GM19324 (cell line): ENCODE measurements around the gene CIAO1.
"Not testable (repeated sequence)": the region's sequence is repeated elsewhere in the genome, so short reads cannot be mapped to it uniquely, and the experiment has no call there.

Experiments
- ATAC-seq: cut with Tn5 transposase; IDR thresholded peaks from one replicate; pipeline ENCODE4 v1.9.1; 2021; ENCODE audit warnings: mild to moderate bottlenecking, moderate library complexity; ENCODE audit not compliant: unreplicated experiment, low FRiP score

The CIAO1 gene

DNA sequence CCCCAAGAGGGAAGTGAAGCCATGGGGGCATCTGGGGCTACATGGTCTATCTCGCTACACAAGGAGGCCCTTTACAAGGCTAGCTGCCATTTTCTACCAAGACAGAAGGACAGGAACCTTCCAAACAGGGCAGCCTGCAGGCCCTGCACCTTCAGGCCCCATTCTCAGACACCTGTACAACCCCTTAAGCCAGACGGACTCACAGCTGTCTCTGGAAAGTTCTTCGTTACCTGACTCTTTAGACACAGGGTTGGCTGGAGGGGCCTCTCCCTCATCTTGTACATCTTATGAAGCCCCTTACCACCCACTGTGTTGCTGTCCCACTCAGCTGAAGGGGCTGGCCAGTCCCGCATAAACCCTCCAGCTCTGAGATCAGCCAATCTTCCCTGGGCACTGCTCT lies 17.4 kb upstream of the CIAO1 start:
- ATAC-seq: no peak

- no peak for ATAC-seq
Measured at GRCh38 chr2:96249654-96250053, 16.4 kb upstream of the CIAO1 start.

DNA sequence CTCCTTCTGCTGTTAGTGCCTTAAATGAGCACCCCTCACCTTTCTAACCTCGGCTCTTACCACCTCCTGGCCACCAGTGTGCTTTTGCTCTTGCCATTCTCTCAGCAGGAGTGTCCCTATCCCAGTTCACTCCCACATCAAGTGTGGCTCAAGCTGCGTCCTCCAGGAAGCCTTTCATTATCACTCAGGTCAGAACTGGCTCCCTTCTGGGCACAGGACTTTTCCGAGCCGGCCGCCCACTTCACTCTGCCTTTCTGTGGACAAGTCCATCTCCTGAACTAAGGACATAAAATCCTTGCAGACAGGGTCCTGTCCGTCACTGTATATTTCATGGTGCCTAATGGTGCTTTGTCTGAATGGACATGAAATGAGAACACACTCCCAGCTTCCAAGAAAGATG lies 15.8 kb upstream of the CIAO1 start:
- no peak for ATAC-seq

GRCh38 chr2:96251721-96252292 lies 14.2 kb upstream of the CIAO1 start:
- no peak for ATAC-seq

DNA sequence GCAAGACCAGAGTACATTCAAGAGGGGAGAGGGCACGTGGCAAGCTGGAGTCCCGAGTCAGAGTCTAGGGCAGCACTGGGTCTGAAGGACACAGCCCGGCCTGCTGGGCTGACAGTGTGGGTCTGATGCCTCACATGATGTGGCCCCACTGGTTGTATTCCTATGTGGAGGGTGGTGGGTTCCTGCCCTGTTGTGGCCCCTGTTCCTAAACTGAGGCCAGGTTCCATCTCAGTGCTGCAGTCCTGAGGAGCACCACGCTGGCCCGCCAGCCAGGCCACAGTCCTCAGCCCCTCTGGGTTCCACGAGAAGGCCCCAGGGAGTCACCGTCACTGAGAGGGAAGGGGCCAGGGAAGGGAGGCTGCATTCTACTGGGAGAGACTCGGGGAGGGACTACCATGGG lies 13.5 kb upstream of the CIAO1 start:
- ATAC-seq: no peak

DNA sequence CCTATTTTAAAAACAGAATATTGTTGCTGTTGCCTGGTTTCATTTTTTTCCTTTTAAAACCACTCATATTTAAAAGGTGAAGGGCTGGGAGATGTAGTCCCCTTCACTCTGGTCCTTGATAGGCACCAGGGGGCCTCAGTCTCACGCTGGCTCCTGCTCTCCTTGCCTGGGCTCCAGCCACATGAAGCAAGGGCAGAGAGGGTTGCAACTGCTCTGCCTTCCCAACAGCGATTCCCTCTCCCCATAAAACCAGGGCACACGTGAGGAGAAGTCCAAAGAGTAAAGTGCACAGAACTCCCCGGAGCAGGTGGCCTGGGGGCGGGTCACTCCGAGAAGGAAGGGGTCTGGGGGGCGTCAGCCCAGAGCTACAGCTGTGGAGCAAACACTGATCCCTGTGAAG lies 13.0 kb upstream of the CIAO1 start:
- ATAC-seq: no peak

DNA sequence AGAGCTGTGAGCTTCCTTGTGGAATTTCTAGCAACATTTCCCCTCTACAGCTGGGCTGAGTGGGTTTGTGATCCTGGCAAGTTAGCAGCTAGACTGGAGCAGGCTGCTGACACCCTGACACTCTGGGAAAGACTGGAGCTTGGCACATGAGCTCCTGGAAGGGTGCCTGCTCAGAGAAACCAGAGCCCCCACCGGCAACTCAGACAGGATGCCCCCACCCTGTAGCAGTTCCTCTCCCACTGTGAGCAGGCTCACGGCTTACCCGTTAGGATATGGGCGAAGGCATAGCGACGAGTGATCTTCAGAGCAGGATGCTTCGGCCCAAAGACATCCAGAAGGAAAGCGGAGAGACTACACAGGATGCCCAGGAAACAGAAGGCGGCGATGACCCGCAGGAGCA lies 11.5 kb upstream of the CIAO1 start:
- no peak for ATAC-seq

DNA sequence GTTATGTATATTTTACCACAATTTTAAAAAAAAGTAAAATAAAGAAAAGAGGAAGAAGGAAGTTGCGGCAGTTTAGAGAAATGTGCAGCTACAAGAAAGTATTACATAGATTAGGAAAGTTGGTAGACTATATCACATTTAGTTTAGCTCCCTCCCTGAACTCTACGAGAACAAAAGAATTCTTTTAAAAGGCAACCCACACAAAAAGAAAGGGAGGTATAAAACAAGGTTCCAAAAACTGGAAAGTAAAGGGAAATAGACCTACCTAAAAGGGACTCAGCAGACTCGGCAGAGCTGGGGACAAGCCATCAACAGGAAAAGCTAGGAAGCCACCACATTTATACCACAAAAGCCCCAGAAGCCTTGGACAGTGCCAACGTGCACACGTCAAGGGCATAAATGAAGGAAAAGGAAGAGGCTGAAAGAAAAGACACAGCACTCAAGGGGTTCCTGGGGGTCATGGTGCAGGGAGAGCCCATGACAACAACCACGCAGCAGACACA lies 9.4 kb upstream of the CIAO1 start:
- no peak for ATAC-seq

DNA sequence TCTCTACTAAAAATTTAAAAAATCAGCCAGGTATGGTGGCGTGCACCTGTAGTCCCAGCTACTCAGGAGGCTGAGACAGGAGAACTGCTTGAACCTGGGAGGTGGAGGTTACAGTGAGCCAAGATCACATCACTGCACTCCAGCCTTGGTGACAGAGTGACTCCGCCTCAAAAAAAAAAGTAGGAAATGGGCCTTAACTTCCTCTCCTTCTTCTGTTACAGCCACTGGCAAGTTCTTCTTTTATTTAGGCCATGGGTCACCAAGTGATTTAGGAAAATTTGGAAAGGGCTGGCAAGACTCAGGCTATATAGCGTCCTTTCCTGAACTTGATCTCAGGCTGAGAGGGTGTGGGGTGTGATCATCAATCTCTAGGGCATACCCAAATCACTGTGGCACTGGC lies 8.3 kb upstream of the CIAO1 start:
- ATAC-seq: not testable (repeated sequence)

GRCh38 chr2:96258166-96259022 lies 7.6 kb upstream of the CIAO1 start:
- ATAC-seq: no peak

GRCh38 chr2:96259497-96259921 lies 6.5 kb upstream of the CIAO1 start:
- ATAC-seq: no peak

DNA sequence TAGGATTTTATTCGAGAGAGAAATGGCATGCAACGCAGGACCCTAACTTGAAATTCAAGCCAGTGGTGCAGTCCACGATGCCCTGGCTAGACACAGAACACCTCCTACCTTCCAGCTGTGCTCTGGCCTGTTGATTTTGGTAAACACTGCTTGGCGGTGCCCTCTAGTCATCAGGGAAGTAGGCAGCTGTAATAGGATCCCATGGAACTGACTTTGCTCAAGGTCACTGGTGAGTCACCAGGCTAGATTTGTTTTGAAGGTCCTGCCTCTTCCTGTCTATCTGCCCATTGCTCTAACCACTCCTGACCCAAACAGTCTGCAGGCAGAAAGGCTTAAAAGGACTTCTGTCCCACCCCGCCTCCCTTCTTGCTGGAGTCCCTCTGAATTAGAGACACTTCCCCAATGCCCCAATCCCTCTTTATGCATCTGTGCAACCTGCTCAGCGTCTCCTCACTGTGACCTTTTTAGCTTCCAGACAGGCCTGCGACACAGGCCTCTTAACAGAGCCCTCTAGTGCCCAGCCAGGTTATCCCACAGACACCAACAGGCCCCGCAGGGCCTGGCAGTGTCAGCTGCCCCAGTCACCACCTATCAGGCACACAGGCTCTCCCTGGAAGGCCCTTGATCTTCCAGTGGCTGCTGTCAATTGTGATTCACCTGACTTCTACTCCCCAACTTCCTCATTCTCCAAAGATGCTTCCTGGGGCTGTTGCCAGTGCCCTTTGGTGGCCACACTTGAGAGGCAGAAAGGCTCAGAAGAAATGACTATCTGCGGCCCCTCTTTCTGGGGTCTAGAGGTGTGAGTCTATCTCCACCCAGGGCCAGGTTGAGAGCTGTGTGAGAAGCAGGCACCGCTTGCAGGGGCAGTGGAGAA lies 5.4 kb upstream of the CIAO1 start:
- no peak for ATAC-seq

GRCh38 chr2:96261328-96262003 lies 4.6 kb upstream of the CIAO1 start:
- no peak for ATAC-seq

GRCh38 chr2:96262306-96262705 lies 3.7 kb upstream of the CIAO1 start:
- ATAC-seq: no peak

DNA sequence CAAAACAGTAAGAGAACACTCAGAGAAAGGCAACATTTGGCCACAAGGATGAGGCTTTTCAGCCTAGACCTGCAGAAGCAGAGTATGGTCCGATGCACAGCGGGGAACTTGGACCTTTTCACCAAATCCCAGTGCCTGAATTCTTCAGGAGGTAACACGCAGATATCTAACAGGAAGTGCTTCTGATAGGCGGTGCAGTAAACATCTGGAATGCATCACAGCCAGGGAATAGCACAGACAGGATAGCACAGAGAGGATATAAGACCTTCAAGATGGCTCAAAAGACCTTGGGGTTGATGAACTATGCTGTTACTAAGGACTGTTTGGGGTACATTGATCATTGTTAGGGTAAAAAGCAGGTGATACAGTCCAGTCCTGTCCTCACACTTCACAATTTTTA lies 1.9 kb upstream of the CIAO1 start:
- ATAC-seq: no peak

GRCh38 chr2:96264656-96265348 lies 1.2 kb upstream of the CIAO1 start:
- peak; percentile 12 for ATAC-seq

DNA sequence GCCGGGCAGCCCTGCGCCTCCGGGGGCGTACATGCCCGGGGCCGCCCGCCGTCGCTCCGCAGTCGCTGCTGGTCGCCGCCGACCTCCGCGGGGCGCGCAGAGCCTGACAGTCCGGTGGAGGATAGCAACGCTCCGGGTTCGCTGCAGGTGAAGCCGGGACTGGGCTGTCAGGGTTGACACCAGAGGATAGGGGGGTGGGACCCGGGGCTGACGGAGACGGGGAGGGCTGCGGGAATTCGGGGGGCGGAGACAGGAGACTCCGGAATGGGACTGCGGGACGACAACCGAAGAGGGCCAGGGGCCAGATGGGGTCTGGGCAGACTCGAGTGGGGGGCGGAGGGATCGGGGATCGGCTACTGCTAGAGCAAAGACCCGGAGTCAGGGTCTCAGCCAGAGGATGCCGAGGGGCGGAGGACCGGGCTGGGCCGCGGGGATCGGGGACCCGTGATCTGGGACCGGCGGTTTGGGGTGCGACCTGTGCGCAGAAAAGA lies 631 bp upstream of the CIAO1 start:
- ATAC-seq: no peak

- no peak for ATAC-seq
Measured at GRCh38 chr2:96267159-96267971, 1.3 kb downstream of the CIAO1 start.

DNA sequence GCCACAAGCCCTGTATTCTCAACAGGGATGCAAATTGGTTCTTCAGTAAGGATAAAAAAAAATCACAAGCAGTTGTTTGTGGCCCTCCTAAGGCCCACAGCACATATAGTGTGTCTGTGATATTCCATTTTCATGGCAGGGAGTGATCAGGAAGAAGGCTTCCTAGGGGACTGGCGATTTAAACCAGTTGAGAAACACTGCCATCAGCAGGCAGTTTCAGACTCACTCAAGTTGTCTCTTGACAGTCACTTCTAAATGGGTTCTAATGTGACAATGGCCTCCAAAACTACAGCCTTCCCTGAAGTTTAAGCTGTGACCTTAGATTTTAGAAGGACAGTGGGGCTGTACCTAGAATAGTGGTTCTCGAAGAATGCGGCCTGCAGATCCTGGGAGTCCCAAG lies 6.0 kb downstream of the CIAO1 start:
- ATAC-seq: no peak
